Prostate gland (tissue), 2 donors: ENCODE results near the gene RABL2B. TPM values are rescaled to one million over a fixed set of nuclear protein-coding genes. Genes with fewer than 3 reads are reported as not detected.

Source experiments
- DNase-seq: peaks from one replicate; pipeline ENCODE4 v3.0.0-alpha.2; 2019; ENCODE audit warnings: low spot score
- H3K27ac ChIP-seq, 2 donors: fragments of 200-600 bp; sonication (generic); 2 replicates each; pipeline ENCODE4 v1.5.1; 2017 to 2019
- H3K27me3 ChIP-seq: fragments of 200-600 bp; sonication (generic); replicated peaks from 2 replicates; pipeline ENCODE4 v1.5.1; 2019; ENCODE audit not compliant: insufficient read depth
- H3K36me3 ChIP-seq, 2 donors: fragments of 200-600 bp; sonication (generic); 1 replicate in 1 of 2; 2 replicates in 1 of 2; pipeline versions ENCODE4 v1.5.1 to v1.8.1; 2017 to 2019
- H3K4me1 ChIP-seq: fragments of 200-600 bp; sonication (generic); replicated peaks from 2 replicates; pipeline ENCODE4 v1.5.1; 2019
- H3K4me3 ChIP-seq, 2 donors: fragments of 200-600 bp; sonication (generic); 2 replicates each; pipeline ENCODE4 v1.5.1; 2017 to 2019
- H3K9me3 ChIP-seq: fragments of 200-600 bp; sonication (generic); 2 replicates; pipeline ENCODE4 v1.5.1; 2017
- POLR2A ChIP-seq: fragments of 450-650 bp; IDR thresholded peaks from one replicate; pipeline ENCODE4 v1.6.1; 2016; ENCODE audit warnings: antibody characterized with exemption, mild to moderate bottlenecking
- POLR2AphosphoS5 ChIP-seq: sonication (generic); formaldehyde crosslinking; IDR thresholded peaks from one replicate; pipeline ENCODE4 v1.6.1; 2017; ENCODE audit warnings: antibody characterized with exemption
- WGBS: methylation state at CpG from one replicate; pipeline ENCODE4 v1.1.5; 2018; 5-methylcytosine and 5-hydroxymethylcytosine counted together
- intact Hi-C: fragments of 100-400 bp; cut with DNase I; formaldehyde crosslinking; loops from one replicate; pipeline ENCODE4 v1.14.2; 2022
- total RNA-seq, 2 donors: library from RNA; depleted of rRNA; stranded (reverse); fragments of >200 nt; gene quantifications; one replicate each; pipeline ENCODE4 v1.1.0, GENCODE V29; 2016
- TF ChIP-seq, protein P1 (sequence below), 4 experiments: fragments of 200-600 bp in 2 of 4; fragments of 450-650 bp in 2 of 4; sonication (generic) in 2 of 4; IDR thresholded peaks; 1 replicate in 3 of 4; 2 replicates in 1 of 4; pipeline ENCODE4 v1.5.1; 2016 to 2019; ENCODE audit warnings: antibody characterized with exemption in 4 of 4, mild to moderate bottlenecking in 2 of 4, moderate library complexity in 2 of 4

RABL2B gene
- total RNA-seq, 2 donors from 2014 or later = 23.0 to 31.7 TPM

GRCh38 chr22:50730941-50731661, 52.3 kb downstream of the RABL2B start:
- no peak for DNase-seq
- Histone ChIP-seq H3K27ac (no peak overlapping the region), H3K9me3 (no peaks in the 10 kb centered on the region), H3K4me1 (no peaks in the 10 kb centered on the region), H3K4me3 (no peak overlapping the region), H3K36me3 (no peaks in the 10 kb centered on the region), H3K27me3 (no peaks in the 10 kb centered on the region)
- intact Hi-C loops = no loop called here
- TF ChIP-seq, protein P1, sequence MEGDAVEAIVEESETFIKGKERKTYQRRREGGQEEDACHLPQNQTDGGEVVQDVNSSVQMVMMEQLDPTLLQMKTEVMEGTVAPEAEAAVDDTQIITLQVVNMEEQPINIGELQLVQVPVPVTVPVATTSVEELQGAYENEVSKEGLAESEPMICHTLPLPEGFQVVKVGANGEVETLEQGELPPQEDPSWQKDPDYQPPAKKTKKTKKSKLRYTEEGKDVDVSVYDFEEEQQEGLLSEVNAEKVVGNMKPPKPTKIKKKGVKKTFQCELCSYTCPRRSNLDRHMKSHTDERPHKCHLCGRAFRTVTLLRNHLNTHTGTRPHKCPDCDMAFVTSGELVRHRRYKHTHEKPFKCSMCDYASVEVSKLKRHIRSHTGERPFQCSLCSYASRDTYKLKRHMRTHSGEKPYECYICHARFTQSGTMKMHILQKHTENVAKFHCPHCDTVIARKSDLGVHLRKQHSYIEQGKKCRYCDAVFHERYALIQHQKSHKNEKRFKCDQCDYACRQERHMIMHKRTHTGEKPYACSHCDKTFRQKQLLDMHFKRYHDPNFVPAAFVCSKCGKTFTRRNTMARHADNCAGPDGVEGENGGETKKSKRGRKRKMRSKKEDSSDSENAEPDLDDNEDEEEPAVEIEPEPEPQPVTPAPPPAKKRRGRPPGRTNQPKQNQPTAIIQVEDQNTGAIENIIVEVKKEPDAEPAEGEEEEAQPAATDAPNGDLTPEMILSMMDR (IDR thresholded peaks at IDR 0.05) = no peak
- TF ChIP-seq POLR2A (no peak), POLR2AphosphoS5 (no peak)
- 63% methylated on average over 46 of the region's 76 CpGs for WGBS

DNA sequence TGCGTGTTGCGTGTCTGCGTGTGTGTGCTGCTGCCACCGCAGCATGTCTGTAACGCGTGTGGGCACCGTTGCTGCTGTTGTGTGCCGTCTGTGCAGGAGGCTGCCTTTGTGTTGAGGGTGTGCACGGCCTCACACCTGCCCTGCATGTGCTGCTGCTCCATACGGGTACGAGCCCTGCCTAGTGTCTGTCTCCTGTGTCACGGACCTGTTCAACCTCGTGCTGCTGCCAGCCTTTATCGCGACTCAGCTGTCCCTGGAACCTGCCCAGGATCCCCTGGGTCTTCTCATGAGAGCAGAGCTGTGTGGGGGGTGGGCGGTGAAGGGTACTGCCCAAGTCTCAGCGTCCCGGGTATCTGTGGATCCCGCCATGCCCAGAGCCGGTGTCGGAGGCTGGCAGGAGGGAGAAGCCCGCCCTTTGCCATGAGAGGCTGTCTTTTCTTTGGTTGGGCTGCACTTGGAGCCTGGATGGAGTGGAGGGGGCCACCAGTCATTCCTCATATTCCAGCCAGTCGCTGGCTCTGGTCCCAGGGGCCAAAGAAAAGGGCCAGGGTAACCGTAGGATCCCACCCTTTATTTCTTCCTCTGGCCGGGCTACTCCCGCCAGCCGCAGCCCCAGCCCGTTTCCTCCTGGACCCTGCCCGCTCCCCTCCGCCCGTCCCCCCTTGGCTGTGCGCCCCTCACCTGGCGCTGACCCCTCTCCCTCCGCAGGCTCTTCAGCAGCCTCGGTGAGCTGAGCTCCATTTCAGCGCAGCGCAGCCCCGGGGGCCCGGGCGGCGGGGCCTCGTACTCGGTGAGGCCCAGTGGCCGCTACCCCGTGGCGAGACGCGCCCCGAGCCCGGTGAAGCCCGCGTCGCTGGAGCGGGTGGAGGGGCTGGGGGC, 53.2 kb downstream of the RABL2B start:
- intact Hi-C loops = no loop called here
- Histone ChIP-seq H3K27me3 (no peaks in the 10 kb centered on the region), H3K27ac (no peak overlapping the region), H3K9me3 (no peaks in the 10 kb centered on the region), H3K4me1 (no peaks in the 10 kb centered on the region), H3K4me3 (no peak overlapping the region), H3K36me3 (no peaks in the 10 kb centered on the region)
- TF ChIP-seq POLR2A = no peak
- TF ChIP-seq, protein P1 (IDR thresholded peaks at IDR 0.05) = no peak
- no peak for TF ChIP-seq POLR2AphosphoS5
- DNase-seq = no peak
- 73% methylated on average over 40 of the region's 54 CpGs for WGBS

- Histone ChIP-seq H3K4me3 (no peak overlapping the region), H3K36me3 (no peaks in the 10 kb centered on the region), H3K9me3 (no peaks in the 10 kb centered on the region), H3K27ac (no peak overlapping the region), H3K4me1 (no peaks in the 10 kb centered on the region), H3K27me3 (no peaks in the 10 kb centered on the region)
- TF ChIP-seq, protein P1 (IDR thresholded peaks at IDR 0.05) = no peak
- no peak for TF ChIP-seq POLR2A
- TF ChIP-seq POLR2AphosphoS5 = no peak
- intact Hi-C loops = no loop called here
- no peak for DNase-seq
- 82% methylated on average over 18 of the region's 21 CpGs for WGBS
Observed at GRCh38 chr22:50729391-50730012, 53.9 kb downstream of the RABL2B start.

DNA sequence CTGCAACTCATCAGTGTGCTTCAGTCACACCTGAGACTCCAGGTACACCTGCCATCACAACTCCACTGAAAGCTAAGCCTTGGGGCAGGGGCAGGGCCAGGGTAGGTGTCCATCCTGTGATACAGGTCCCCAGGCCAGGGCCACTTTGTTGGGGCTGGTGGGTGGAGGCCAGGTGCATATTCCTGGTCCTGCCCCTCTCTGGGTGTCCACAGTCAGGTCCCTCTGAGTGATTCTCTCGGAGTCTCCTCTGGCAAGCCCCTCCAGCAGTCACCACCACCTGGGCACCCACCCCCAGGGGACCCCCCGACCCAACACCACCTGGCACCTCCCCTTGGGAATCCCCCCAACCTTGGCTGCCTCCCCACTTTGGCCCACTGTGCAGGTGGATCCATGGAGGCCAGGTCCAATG, 54.9 kb downstream of the RABL2B start:
- no peak overlapping the region for H3K27ac ChIP-seq
- H3K9me3 ChIP-seq = no peaks in the 10 kb centered on the region
- 68% methylated on average over 2 of the region's 2 CpGs for WGBS
- H3K4me3 ChIP-seq = no peak overlapping the region
- no peaks in the 10 kb centered on the region for H3K36me3 ChIP-seq
- no peak for DNase-seq
- intact Hi-C loops = no loop called here
- TF ChIP-seq POLR2A (no peak), POLR2AphosphoS5 (no peak)
- TF ChIP-seq, protein P1 (IDR thresholded peaks at IDR 0.05) = no peak
- no peaks in the 10 kb centered on the region for H3K4me1 ChIP-seq
- no peaks in the 10 kb centered on the region for H3K27me3 ChIP-seq
